ENCODE measurements around the gene SORCS2. TPM values are rescaled to one million over a fixed set of nuclear protein-coding genes. Genes with fewer than 3 reads are reported as not detected.
"Not testable (repeated sequence)": the region's sequence is repeated elsewhere in the genome, so short reads cannot be mapped to it uniquely, and the experiment has no call there.

Gene SORCS2
- total and polyA plus RNA-seq, 2 experiments from 2014 or later = 0.92 to 6.9 TPM

DNA sequence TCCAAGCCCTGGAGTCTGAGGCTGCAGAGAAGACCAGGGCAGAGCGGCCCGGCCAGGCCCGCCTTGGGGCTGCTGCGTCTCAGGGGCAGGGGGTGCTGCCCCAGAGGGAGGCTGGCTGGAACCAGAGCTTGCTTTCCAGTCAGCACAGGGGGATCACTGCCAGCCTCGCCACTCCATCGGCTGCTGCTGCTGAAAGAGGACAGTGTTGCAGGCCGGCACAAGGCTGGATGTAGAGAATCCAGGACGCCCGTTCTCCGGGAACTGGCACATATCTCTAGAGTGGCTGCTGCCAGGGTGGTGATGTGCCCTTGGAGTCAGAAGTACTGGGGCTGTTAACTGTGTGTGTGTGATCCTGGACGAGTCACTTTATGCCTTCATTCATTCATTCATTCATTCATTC, 31.9 kb upstream of the SORCS2 start:
- H3K9me3 ChIP-seq (ENCODE audit: low read depth) = no peaks in the 10 kb centered on the region
- no peak overlapping the region for H3K27ac ChIP-seq
- no peaks in the 10 kb centered on the region for H3K27me3 ChIP-seq
- no peaks in the 10 kb centered on the region for H3K4me1 ChIP-seq (ENCODE audit: low read depth)
- TF ChIP-seq, protein P1, sequence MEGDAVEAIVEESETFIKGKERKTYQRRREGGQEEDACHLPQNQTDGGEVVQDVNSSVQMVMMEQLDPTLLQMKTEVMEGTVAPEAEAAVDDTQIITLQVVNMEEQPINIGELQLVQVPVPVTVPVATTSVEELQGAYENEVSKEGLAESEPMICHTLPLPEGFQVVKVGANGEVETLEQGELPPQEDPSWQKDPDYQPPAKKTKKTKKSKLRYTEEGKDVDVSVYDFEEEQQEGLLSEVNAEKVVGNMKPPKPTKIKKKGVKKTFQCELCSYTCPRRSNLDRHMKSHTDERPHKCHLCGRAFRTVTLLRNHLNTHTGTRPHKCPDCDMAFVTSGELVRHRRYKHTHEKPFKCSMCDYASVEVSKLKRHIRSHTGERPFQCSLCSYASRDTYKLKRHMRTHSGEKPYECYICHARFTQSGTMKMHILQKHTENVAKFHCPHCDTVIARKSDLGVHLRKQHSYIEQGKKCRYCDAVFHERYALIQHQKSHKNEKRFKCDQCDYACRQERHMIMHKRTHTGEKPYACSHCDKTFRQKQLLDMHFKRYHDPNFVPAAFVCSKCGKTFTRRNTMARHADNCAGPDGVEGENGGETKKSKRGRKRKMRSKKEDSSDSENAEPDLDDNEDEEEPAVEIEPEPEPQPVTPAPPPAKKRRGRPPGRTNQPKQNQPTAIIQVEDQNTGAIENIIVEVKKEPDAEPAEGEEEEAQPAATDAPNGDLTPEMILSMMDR (IDR thresholded peaks at IDR 0.05; ENCODE audit: low read depth, low read length) = no peak
- no peak for DNase-seq (ENCODE audit: low read depth in 1 of 2, low spot score in 1 of 2)
- no peaks in the 10 kb centered on the region for H3K36me3 ChIP-seq
- no peak overlapping the region for H3K4me3 ChIP-seq

DNA sequence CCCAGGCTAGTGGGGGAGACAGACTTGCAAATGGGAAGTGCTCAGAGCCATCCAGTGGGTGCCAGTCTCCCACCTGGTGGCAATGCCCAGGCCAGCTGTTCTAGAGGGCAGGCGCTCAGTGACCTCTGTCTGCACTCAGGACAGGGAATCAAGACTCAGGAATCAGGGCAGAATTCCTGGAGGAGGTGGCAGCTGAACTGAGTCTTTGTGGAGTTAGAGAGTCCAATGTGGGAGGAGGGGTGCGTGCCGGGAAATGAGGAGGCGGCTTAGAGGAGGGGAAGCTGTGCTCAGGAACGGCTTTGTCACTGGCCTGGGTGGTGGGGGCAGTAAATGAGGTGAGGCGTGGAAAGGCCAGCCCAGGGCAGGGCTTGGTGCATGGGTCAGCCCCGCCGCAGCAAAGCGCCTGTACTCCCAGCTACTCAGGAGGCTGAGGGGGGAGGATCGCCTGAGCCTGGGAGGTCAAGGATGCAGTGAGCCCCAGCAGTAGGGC, 31.3 kb upstream of the SORCS2 start:
- Histone ChIP-seq H3K4me3 (no peak overlapping the region), H3K27ac (no peak overlapping the region), H3K36me3 (no peaks in the 10 kb centered on the region), H3K27me3 (no peaks in the 10 kb centered on the region), H3K4me1 (ENCODE audit: low read depth) (no peaks in the 10 kb centered on the region), H3K9me3 (ENCODE audit: low read depth) (no peaks in the 10 kb centered on the region)
- DNase-seq (ENCODE audit: low read depth in 1 of 2, low spot score in 1 of 2) = no peak
- TF ChIP-seq, protein P1 (IDR thresholded peaks at IDR 0.05; ENCODE audit: low read depth, low read length) = no peak

DNA sequence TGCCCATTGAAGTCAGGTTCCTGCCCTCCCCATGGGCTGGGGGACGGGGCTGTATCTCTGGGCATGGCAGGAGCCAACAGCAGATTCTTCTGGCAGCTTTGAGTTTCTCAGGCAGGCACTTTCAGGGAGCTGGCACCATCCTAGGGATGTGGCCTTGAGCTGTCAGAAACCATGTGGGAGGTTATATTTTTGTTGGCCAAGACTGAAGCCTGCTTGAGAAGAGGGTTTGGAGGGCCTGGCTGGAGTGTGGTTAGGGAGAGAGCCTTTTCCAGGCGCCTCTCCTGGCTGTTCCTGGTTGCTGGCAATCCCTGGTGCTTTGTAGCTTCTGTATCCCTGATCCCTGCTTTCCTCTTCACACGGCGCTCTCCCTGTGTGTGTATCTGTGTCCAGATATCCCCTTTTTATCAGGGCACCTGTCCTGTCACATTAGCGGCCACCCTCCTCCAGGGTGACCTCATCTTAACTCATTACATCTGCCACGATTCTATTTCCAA, 30.6 kb upstream of the SORCS2 start:
- H3K27ac ChIP-seq = no peak overlapping the region
- DNase-seq (ENCODE audit: low read depth in 1 of 2, low spot score in 1 of 2) = peak in 1 of 2 donors; percentile 71
- no peaks in the 10 kb centered on the region for H3K36me3 ChIP-seq
- TF ChIP-seq, protein P1 (IDR thresholded peaks at IDR 0.05; ENCODE audit: low read depth, low read length) = no peak
- H3K4me1 ChIP-seq (ENCODE audit: low read depth) = no peaks in the 10 kb centered on the region
- H3K27me3 ChIP-seq = no peaks in the 10 kb centered on the region
- H3K4me3 ChIP-seq = no peak overlapping the region
- no peaks in the 10 kb centered on the region for H3K9me3 ChIP-seq (ENCODE audit: low read depth)

DNA sequence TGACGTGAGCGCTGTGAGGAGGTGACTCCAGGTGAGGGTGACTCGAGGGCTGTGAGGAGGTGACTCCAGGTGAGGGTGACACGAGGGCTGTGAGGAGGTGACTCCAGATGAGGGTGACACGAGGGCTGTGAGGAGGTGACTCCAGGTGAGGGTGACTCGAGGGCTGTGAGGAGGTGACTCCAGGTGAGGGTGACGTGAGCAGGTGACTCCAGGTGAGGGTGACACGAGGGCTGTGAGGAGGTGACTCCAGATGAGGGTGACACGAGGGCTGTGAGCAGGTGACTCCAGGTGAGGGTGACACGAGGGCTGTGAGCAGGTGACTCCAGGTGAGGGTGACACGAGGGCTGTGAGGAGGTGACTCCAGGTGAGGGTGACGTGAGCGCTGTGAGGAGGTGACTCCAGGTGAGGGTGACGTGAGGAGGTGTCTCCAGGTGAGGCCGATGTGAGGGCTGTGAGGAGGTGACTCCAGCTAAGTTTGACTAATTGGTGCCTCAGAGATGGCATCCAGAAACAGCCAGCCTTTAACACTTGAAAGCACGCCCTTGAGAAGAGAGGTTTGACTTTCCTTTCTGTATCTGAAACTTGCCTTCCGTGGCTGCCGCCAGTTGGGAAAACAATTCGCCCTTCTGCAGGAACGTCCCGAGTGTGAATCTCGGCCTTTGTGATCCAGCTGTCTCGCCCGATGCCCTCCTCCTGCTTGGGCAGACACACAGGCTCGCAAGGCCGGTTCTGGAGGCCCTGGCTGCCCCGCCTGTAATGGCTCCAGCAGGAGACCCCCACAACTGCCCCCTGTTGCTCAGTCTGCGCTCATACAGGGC, 27.1 kb upstream of the SORCS2 start:
- H3K4me3 ChIP-seq; H3K4me1 ChIP-seq (ENCODE audit: low read depth); DNase-seq (ENCODE audit: low read depth in 1 of 2, low spot score in 1 of 2); H3K9me3 ChIP-seq (ENCODE audit: low read depth); H3K36me3 ChIP-seq; H3K27me3 ChIP-seq; H3K27ac ChIP-seq: not testable (repeated sequence)

DNA sequence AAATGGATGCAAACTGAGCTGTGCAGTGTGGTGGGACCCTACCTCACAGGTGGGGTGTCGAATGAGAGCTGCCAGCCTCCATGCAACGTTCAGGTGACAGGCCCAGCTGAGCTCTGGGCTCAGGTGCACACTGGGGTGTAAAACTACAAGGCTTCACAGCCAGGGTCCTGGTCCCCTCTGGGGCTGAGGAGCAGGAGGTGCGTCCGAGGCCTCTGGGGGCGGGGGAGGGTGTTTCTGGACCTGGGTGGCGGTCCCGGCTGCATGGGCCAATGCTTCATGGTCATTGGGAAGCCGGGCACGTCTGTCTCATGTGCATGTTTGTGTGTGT, 26.5 kb upstream of the SORCS2 start:
- TF ChIP-seq, protein P1 (IDR thresholded peaks at IDR 0.05; ENCODE audit: low read depth, low read length) = no peak

DNA sequence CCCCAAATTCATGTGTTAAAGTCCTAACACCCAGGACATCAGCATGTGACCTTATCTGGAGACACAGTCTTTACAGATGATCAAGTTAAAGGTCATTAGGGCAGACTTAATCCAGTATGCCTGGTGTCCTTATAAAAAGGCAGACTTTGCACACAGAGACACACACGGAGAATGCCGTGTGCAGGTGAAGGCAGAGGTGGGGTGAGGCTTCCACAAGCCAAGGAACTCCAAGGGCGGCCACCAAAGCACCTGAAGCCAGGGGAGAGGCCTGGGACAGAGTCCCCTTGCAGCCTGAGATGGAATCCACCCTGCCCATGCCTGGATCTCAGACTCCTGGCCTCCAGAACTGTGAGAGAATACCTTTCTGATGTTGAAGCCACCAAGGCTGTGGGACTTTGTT, 26.1 kb upstream of the SORCS2 start:
- H3K36me3 ChIP-seq = no peaks in the 10 kb centered on the region
- H3K9me3 ChIP-seq (ENCODE audit: low read depth) = no peaks in the 10 kb centered on the region
- H3K27ac ChIP-seq = no peak overlapping the region
- no peak overlapping the region for H3K4me3 ChIP-seq
- no peaks in the 10 kb centered on the region for H3K27me3 ChIP-seq
- DNase-seq (ENCODE audit: low read depth in 1 of 2, low spot score in 1 of 2) = no peak
- no peaks in the 10 kb centered on the region for H3K4me1 ChIP-seq (ENCODE audit: low read depth)
- TF ChIP-seq, protein P1 (IDR thresholded peaks at IDR 0.05; ENCODE audit: low read depth, low read length) = no peak

More for the DNA sequence above, 26.5 kb upstream of the SORCS2 start:
- H3K27ac ChIP-seq = no peak overlapping the region
- H3K36me3 ChIP-seq = no peaks in the 10 kb centered on the region
- no peaks in the 10 kb centered on the region for H3K9me3 ChIP-seq (ENCODE audit: low read depth)
- no peak for DNase-seq (ENCODE audit: low read depth in 1 of 2, low spot score in 1 of 2)
- no peaks in the 10 kb centered on the region for H3K27me3 ChIP-seq
- H3K4me3 ChIP-seq = no peak overlapping the region
- no peaks in the 10 kb centered on the region for H3K4me1 ChIP-seq (ENCODE audit: low read depth)

Measured in cardiac muscle cell (in vitro differentiated cells and primary cell).